ENCODE measurements around the gene VPS4A.

Gene VPS4A

GRCh38 chr16:69307091-69307490, 4.1 kb upstream of the VPS4A start:
- no peak for DNase-seq (ENCODE audit: low spot score)

- no peak for DNase-seq (ENCODE audit: low spot score)
Observed at GRCh38 chr16:69307856-69308255, 3.3 kb upstream of the VPS4A start.

GRCh38 chr16:69309316-69309715, 1.8 kb upstream of the VPS4A start:
- DNase-seq (ENCODE audit: low spot score) = no peak

GRCh38 chr16:69311533-69312387, 610 bp downstream of the VPS4A start:
- no peak for DNase-seq (ENCODE audit: low spot score)

GRCh38 chr16:69313469-69313868, 2.3 kb downstream of the VPS4A start:
- no peak for DNase-seq (ENCODE audit: low spot score)

GRCh38 chr16:69314534-69314933, 3.4 kb downstream of the VPS4A start:
- no peak for DNase-seq (ENCODE audit: low spot score)

GRCh38 chr16:69315486-69316311, 4.5 kb downstream of the VPS4A start:
- no peak for DNase-seq (ENCODE audit: low spot score)

GRCh38 chr16:69316595-69317034, 5.5 kb downstream of the VPS4A start:
- no peak for DNase-seq (ENCODE audit: low spot score)

- no peak for DNase-seq (ENCODE audit: low spot score)
Observed at GRCh38 chr16:69318177-69318910, 7.2 kb downstream of the VPS4A start.

- DNase-seq (ENCODE audit: low spot score) = no peak
Observed at GRCh38 chr16:69318911-69319289, 7.8 kb downstream of the VPS4A start.

- no peak for DNase-seq (ENCODE audit: low spot score)
Observed at GRCh38 chr16:69319381-69319780, 8.2 kb downstream of the VPS4A start.

GRCh38 chr16:69319826-69320739, 8.9 kb downstream of the VPS4A start:
- DNase-seq (ENCODE audit: low spot score) = no peak

- no peak for DNase-seq (ENCODE audit: low spot score)
Observed at GRCh38 chr16:69320740-69321073, 9.6 kb downstream of the VPS4A start.

- DNase-seq (ENCODE audit: low spot score) = no peak
Observed at GRCh38 chr16:69321080-69321479, 9.9 kb downstream of the VPS4A start.

- DNase-seq (ENCODE audit: low spot score) = no peak
Observed at GRCh38 chr16:69322343-69322742, 11.2 kb downstream of the VPS4A start.

- no peak for DNase-seq (ENCODE audit: low spot score)
Observed at GRCh38 chr16:69323415-69323814, 12.3 kb downstream of the VPS4A start.

GRCh38 chr16:69324013-69324531, 12.9 kb downstream of the VPS4A start:
- DNase-seq (ENCODE audit: low spot score) = no peak

- DNase-seq (ENCODE audit: low spot score) = no peak
Observed at GRCh38 chr16:69324585-69325253, 13.6 kb downstream of the VPS4A start.

GRCh38 chr16:69325784-69326171, 14.6 kb downstream of the VPS4A start:
- DNase-seq (ENCODE audit: low spot score) = no peak

GRCh38 chr16:69326172-69326873, 15.2 kb downstream of the VPS4A start:
- DNase-seq (ENCODE audit: low spot score) = no peak
